ENCODE data around the gene ELP1. TPM values are rescaled to one million over a fixed set of nuclear protein-coding genes. Genes with fewer than 3 reads are reported as not detected.
A peak's percentile ranks its signal among the peaks of the same experiment; 100 is the strongest.
"Not testable (repeated sequence)": the region's sequence is repeated elsewhere in the genome, so short reads cannot be mapped to it uniquely, and the experiment has no call there.

ELP1 gene
- total RNA-seq, 2 experiments from 2014 or later, result 32.3 to 37.6 TPM

DNA sequence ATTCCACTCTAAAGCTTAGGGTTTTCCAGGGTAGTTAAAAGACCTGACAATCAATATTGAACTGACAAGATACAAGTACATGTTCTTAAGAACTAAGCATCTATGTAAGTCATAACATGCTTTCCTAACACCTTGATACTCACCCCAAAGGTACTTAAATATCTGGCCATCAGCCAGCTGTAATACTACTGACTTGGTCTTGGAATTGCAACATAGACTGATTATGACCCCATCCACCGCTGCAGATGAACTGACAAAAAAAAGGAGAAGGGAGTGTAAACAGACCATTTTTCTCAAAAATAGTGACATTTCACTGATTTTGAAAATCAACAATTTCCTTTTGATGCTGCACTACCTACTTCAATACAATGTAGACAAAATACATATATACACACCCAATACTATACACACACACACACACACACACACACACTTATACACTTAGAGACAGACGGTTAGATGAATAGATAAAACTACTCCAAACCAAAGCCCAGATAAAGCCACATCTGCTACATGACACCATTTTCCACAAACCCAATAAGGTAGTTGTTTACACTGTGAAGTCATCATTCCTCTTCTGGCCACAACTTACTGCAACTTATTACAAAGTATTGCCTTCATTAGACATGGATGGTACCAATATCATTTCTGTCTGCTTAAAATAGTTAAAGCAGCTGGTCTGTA lies 30.4 kb downstream of the ELP1 start:
- DNase-seq, result no peak
- peaks cover 21% of the 10 kb centered on the region for H3K36me3 Mint-ChIP-seq
- no peaks in the 10 kb centered on the region for H3K4me1 Mint-ChIP-seq
- H3K27ac Mint-ChIP-seq, result no peak overlapping the region
- H3K9me3 Mint-ChIP-seq, result no peaks in the 10 kb centered on the region
- H3K27me3 Mint-ChIP-seq, result no peaks in the 10 kb centered on the region
- no peak overlapping the region for H3K4me3 Mint-ChIP-seq

DNA sequence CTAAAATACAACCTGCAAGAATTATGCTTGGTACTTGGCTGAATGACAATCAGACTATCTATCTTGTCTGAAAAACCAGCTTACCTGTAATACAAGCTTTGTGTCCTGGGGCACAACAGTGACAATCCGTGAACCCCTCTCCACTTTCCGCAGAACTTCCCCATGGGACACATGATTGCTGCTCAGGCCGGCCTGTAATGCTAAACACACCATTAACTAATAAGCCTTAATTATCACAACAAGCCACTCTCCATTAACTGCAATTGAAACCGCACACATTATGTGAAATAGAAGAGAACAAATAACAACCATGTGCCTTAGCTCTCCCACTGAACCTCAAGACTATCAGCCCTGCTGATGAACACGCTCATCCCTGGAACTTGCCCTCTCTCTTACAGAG lies 33.7 kb downstream of the ELP1 start:
- H3K27me3 Mint-ChIP-seq, result no peaks in the 10 kb centered on the region
- H3K36me3 Mint-ChIP-seq, result peaks cover 27% of the 10 kb centered on the region
- no peaks in the 10 kb centered on the region for H3K4me1 Mint-ChIP-seq
- H3K9me3 Mint-ChIP-seq, result no peaks in the 10 kb centered on the region
- no peak overlapping the region for H3K27ac Mint-ChIP-seq
- no peak overlapping the region for H3K4me3 Mint-ChIP-seq
- no peak for DNase-seq

DNA sequence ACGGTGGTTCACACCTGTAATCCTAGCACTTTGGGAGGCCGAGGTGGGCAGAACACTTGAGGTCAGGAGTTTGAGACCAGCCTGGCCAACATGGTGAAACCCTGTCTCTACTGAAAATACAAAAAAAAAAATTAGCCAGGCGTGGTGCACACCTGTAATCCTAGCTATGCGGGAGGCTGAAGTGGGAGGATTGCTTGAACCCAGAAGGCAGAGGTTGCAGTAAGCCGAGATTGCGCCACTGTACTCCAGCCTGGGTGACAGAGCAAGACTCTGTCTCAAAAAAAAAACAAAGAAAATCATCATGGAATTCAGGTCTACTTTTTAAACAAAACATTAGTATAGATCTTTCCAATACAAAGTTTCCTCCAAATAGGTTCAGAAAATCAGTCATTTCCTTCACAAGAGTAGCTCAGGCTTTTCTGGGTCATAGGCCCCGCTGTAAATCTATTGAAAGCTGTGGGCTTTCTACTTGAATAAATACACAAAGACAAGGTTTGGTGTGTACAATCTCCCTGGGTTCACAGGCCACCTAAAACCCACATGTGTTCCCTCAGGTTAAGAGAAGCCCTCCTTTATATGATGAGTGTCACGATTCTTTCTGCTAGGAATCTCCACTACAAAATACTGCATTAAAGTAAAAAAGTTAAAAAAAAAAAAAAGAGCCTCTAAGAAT lies 34.8 kb downstream of the ELP1 start:
- H3K27ac Mint-ChIP-seq, DNase-seq, H3K4me1 Mint-ChIP-seq, H3K4me3 Mint-ChIP-seq, H3K9me3 Mint-ChIP-seq, H3K27me3 Mint-ChIP-seq: not testable (repeated sequence)
- peaks cover 28% of the 10 kb centered on the region for H3K36me3 Mint-ChIP-seq

DNA sequence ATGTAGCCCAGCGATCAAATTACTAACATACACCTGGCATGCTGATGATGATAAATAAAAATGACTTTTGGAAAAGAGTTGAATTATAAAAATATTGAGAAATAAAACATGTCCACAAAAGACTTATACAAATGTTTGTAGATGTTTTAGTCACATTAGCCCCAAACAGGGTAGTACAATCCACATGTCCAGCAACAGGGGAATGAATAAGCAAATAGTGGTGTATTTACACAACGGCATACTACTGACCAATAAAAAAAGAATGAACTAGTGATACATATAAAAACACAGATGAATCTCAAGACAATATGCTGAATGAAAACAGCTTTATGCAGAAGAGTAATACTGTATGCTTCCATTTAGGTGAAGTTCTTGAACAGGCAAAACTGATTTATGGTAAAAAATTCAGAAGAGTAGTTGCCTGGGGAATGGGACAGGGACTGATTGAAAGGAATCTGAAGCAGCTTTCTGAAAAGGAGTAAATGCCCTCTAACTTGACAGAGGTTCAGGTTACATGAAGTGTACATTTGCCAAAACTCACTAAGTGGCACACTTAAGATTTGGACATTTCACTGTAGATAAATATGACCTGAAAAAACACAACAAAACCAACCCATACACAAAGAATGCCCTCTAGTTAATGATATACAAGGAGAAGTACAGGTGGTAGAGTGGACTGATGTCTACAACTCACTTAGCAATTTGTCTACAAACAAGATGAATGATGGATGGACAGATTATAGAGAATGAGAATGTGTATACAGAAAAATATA lies 36.4 kb downstream of the ELP1 start:
- Mint-ChIP-seq H3K4me3 (no peak overlapping the region), H3K9me3 (no peaks in the 10 kb centered on the region), H3K27me3 (no peaks in the 10 kb centered on the region), H3K4me1 (no peaks in the 10 kb centered on the region), H3K27ac (no peak overlapping the region), H3K36me3 (peaks cover 22% of the 10 kb centered on the region)
- DNase-seq, result no peak

DNA sequence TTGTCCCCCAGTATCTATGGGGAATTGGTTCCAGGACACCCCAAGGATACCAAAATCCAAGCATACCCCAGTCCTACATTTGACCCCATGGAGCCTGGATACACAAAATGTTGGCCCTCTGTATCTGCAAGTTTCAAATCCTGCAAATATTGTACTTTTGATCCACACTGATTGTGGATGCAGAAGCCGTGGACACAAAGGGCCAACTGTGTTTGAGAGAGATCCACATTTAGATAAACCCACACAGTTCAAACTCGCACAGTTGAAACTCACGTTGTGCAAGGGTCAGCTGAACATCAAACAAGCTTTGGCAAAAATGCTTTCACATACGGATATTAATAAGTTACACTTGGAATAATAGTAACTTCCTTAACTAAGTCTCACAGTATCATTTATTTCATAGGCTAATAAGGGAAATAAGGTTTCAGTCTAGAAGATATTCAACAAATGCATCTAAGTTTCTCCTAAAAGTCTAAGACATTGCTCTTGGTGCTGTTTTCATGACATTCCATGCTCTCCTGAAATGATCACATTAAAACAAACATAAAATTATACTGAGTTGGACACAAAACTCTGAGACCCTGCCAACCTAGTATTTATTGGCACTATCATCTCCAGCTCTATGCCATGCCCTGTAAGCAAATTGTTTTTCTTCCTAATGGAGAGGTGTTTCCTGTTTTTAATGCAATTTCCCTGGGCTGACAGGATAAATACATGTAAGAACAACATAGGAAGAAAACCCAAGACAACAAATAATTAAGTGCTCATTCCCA lies 39.5 kb downstream of the ELP1 start:
- no peak overlapping the region for H3K27ac Mint-ChIP-seq
- H3K36me3 Mint-ChIP-seq, result peaks cover 32% of the 10 kb centered on the region
- no peaks in the 10 kb centered on the region for H3K27me3 Mint-ChIP-seq
- DNase-seq, result no peak
- peaks cover 5% of the 10 kb centered on the region for H3K4me1 Mint-ChIP-seq
- no peaks in the 10 kb centered on the region for H3K9me3 Mint-ChIP-seq
- no peak overlapping the region for H3K4me3 Mint-ChIP-seq

DNA sequence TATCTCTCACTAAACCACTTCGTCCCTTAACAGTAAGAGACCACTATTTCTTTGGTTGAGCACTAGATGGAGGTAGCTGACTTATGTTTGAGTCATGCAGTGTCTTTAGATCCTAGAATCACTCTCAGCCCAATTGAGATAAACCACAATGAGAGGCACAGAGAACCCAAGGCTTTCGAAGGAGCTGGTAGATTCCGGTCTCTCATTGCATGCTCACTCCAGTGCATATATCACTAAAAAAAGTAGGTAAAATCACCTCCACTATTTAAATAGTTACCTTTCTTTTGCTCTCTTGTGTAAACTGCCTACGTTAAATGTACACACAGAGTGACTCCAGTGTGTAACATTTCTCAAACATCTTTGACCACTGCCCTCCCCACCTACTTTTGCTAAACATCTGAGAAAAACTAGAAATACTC lies 44.3 kb downstream of the ELP1 start:
- no peak overlapping the region for H3K27ac Mint-ChIP-seq

DNA sequence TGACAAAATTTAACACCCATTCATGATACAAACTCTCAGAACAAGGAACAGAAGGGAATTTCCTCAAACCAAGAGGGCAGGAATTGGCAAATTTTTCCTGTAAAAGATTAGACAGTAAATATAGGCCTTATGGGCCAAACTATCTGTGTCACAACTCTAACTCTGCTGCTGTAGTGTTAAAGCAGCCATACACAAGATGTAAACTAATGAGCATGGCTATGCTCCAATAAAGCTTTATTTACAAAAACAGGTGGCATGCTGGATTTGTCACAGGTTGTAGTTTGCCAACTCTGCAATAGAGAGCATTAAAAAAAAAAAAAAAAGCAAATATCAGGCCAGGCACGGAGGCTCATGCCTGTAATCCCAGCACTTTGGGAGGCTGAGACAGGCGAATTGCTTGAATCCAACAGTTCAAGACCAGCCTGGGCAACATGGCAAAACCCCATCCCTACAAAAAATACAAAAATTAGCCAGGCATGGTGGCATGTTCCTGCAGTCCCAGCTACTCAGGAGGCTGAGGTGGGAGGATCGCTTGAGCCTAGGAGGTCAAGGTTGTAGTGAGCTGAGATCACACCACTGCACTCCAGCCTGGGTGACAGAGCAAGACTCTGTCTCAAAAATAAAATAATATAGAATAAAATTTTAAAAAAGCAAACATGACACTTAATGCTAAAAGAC lies 47.2 kb downstream of the ELP1 start:
- not testable (repeated sequence) for DNase-seq, H3K9me3 Mint-ChIP-seq, H3K27me3 Mint-ChIP-seq
- peak overlapping the region; percentile 26 for H3K4me3 Mint-ChIP-seq
- peak overlapping the region; percentile 81 for H3K27ac Mint-ChIP-seq
- H3K36me3 Mint-ChIP-seq, result peaks cover 45% of the 10 kb centered on the region
- peaks cover 24% of the 10 kb centered on the region for H3K4me1 Mint-ChIP-seq

More for the DNA sequence above, 44.3 kb downstream of the ELP1 start:
- H3K9me3 Mint-ChIP-seq, result peaks cover 2% of the 10 kb centered on the region
- H3K27me3 Mint-ChIP-seq, result no peaks in the 10 kb centered on the region
- H3K4me1 Mint-ChIP-seq, result peaks cover 21% of the 10 kb centered on the region
- H3K36me3 Mint-ChIP-seq, result peaks cover 38% of the 10 kb centered on the region
- H3K4me3 Mint-ChIP-seq, result no peak overlapping the region
- DNase-seq, result no peak

DNA sequence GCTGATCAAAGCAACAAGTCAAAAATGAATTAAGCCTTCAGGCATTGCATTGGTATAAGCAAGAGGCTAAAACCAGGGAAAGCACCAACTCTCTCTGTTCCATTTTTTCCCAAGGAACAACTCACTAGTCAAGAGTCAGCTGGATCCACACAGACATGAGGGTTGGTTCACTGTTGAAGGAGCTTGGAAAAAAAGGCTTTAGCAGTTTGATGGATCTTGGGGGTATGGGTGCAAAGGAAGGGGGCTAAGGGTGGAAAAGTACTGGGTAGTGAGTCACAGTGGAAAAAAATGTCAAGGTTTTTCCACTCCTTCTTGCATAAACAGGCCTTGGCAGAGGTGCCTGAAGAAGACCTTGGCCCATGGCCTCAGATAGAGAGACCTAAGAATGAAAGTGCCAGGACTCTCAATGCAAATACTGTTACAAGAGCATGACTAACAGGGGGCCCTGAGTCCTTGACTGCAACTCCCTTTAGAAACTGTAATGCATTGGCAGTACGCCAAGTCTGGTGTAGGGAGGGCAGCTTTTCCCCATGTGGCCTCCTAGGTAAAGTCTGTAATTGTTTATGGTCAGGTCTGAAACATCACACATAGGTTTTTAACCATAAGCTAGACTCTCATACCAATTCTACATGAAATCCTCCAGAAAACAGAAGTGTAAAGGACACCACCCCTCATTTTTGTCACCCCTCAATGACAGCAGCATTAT lies 48.1 kb downstream of the ELP1 start:
- Mint-ChIP-seq H3K36me3 (peaks cover 42% of the 10 kb centered on the region), H3K9me3 (peaks cover 2% of the 10 kb centered on the region), H3K4me3 (peak overlapping the region; percentile 26), H3K27ac (peak overlapping the region; percentile 81), H3K27me3 (no peaks in the 10 kb centered on the region), H3K4me1 (peaks cover 24% of the 10 kb centered on the region)
- peak; percentile 72 for DNase-seq

DNA sequence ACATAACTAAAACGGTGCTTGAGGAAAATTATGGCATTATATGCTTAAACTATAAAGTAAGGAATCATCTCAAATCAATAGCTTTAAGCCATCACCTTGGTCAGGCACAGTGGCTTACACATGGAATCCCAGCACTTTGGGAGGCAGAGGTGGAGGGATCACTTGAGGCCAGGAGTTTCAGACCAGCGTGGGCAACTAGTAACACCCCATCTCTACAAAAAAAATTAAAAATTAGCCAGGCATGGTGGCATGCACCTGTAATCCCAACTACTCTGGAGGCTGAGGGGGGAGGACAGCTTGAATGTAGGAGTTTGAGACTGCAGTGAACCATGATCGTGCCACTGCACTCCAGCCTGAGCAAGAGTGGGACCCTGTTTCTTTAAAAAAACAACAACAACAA lies 49.2 kb downstream of the ELP1 start:
- Mint-ChIP-seq H3K36me3 (peaks cover 37% of the 10 kb centered on the region), H3K27me3 (no peaks in the 10 kb centered on the region), H3K4me3 (no peak overlapping the region), H3K4me1 (peaks cover 20% of the 10 kb centered on the region), H3K27ac (no peak overlapping the region), H3K9me3 (peaks cover 2% of the 10 kb centered on the region)
- DNase-seq, result no peak

DNA sequence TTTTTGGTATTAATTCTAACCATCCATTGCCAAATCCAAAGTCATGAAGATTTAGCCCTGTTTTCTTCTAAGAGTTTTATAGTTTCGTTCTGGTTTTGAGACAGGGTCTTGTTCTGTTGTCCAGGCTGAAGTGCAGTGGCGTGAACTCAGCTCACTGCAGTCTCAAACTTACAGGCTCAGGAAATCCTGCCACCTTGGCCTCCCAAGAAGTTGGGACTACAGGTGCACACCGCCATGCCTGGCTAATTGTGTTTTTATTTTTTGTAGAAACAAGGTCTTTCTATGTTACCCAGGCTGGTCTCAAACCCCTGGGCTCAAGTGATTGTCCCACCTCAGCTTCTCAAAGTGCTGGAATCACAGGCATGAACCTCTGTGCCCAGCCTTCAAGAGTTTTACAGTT lies 50.8 kb downstream of the ELP1 start:
- H3K4me3 Mint-ChIP-seq, result no peak overlapping the region
- peaks cover 19% of the 10 kb centered on the region for H3K4me1 Mint-ChIP-seq
- H3K9me3 Mint-ChIP-seq, result peaks cover 2% of the 10 kb centered on the region
- no peak for DNase-seq
- H3K27ac Mint-ChIP-seq, result no peak overlapping the region
- H3K36me3 Mint-ChIP-seq, result peaks cover 39% of the 10 kb centered on the region
- H3K27me3 Mint-ChIP-seq, result no peaks in the 10 kb centered on the region

DNA sequence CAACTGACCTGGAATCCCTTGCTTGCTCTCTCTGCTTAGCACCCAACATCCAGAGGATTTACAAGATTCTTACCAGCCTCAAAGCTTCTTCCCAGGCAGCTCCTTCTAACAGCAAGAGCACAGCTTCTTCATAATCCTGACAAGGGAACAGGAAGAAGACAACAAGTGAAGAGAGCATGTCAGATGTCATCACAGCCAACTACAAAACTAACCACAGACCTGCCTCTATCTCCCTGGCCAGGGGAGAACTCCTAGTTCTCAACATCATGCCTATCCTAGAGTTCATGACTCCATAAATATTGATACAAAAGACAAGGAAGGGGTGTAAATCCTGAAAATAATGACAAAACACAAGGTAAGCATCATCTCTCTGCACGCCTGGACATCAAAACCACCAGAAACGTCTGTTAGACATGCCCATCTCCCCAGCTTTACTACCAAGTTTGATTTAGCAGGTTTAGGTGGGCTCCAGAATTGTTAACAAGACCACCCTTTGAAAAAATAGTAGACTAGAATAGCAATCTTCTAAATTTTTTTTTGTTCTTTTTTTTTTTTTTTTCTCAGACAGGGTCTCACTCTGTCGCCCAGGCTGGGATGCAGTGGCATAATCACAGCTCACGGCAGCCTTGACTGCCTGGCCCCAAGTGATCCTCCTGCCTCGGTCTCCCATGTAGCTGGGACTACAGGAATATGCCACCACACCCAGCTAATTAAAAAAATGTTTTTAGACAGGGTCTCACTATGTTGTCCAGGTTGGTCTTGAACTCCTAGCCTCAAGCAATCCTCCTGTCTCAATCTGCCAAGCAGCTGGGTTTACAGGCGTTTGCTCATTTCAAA lies 51.7 kb downstream of the ELP1 start:
- peaks cover 2% of the 10 kb centered on the region for H3K9me3 Mint-ChIP-seq
- no peak for DNase-seq
- H3K4me1 Mint-ChIP-seq, result peaks cover 19% of the 10 kb centered on the region
- no peak overlapping the region for H3K4me3 Mint-ChIP-seq
- H3K36me3 Mint-ChIP-seq, result peaks cover 40% of the 10 kb centered on the region
- no peaks in the 10 kb centered on the region for H3K27me3 Mint-ChIP-seq
- peak overlapping the region; percentile 60 for H3K27ac Mint-ChIP-seq

DNA sequence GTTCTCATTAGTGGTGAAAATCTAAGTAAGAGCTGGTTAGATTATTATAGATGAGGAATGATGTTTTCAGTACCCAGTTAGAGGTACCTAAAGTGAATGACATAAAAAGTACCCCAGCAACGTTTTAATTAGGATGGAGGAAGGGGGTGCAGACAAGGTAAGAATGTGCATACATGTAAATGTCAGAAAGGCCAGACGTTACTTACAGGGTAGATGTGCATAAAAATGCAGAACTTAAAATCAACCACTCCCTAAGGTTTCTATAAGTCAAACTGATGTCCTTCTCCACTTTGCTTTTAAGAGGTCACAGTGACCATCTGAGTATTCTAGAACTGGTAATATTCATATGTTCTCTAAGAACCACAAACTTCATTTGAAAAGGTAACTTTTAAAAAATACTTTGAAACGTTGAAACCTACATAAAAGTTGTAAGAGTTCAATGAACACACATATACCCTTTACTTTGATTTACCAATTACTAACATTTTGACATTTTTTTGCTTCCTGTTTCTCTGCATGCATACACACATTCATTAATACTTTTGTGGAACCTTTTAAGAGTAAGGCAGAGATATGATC lies 53.1 kb downstream of the ELP1 start:
- H3K36me3 Mint-ChIP-seq, result peaks cover 39% of the 10 kb centered on the region

DNA sequence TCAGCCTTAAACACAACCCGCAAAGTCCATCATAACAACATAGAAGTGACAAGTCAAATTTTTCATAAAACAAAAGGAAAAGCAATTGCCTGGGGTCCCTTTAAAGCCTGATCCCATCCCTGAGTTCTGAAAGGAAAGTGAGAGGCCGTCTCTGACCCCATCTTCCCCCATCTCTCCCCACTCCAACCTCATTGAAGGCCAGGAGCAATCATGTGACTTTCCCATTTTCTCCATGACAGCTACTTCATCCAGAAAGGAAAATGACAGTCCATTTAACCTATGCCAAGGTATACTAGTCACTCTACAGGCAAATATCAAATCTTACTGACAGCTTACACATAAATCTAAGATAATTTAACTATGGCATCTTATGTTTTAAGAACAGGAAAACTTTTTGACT lies 56.4 kb downstream of the ELP1 start:
- H3K4me1 Mint-ChIP-seq, result peaks cover 3% of the 10 kb centered on the region
- H3K27ac Mint-ChIP-seq, result no peak overlapping the region
- DNase-seq, result no peak
- H3K27me3 Mint-ChIP-seq, result no peaks in the 10 kb centered on the region
- H3K36me3 Mint-ChIP-seq, result peaks cover 48% of the 10 kb centered on the region
- no peak overlapping the region for H3K4me3 Mint-ChIP-seq
- no peaks in the 10 kb centered on the region for H3K9me3 Mint-ChIP-seq

More for the DNA sequence above, 53.1 kb downstream of the ELP1 start:
- no peak for DNase-seq
- Mint-ChIP-seq H3K27me3 (no peaks in the 10 kb centered on the region), H3K9me3 (peaks cover 2% of the 10 kb centered on the region), H3K4me1 (peaks cover 11% of the 10 kb centered on the region), H3K4me3 (no peak overlapping the region), H3K27ac (no peak overlapping the region)
